Measurements from ENCODE around the gene KCNIP1.

KCNIP1 gene

GRCh38 chr5:170501361-170501760 is 2.5 kb upstream of the KCNIP1 start:
- Histone ChIP-seq H3K4me1 (ENCODE audit: insufficient read depth, low read length, severe bottlenecking) (no peaks in the 10 kb centered on the region), H3K4me3 (ENCODE audit: low read depth, low read length, poor library complexity, severe bottlenecking) (no peak overlapping the region), H3K27ac (ENCODE audit: low read depth, low read length, poor library complexity, severe bottlenecking) (no peak overlapping the region), H3K4me2 (ENCODE audit: low read length) (no peak overlapping the region), H3K27me3 (ENCODE audit: insufficient read depth, low read length) (0 out of 2 replicates have a peak, but pooled peaks cover 3% of the 10 kb centered on the region), H3K9me2 (ENCODE audit: low read depth, low read length) (no peaks in the 10 kb centered on the region), H3K9ac (ENCODE audit: low read length) (no peak overlapping the region), H3K79me2 (ENCODE audit: insufficient read depth, low read length) (no peaks in the 10 kb centered on the region), H2AFZ (ENCODE audit: low read length) (no peak overlapping the region), H3K9me3 (ENCODE audit: low read length) (no peaks in the 10 kb centered on the region), H3K36me3 (ENCODE audit: insufficient read depth, low read length) (no peaks in the 10 kb centered on the region), H4K20me1 (ENCODE audit: insufficient read depth, low read length) (no peaks in the 10 kb centered on the region), H3F3A (ENCODE audit: insufficient read depth, low read length) (no peaks in the 10 kb centered on the region)
- TF ChIP-seq EZH2 (IDR thresholded peaks at IDR 0.05; ENCODE audit: borderline replicate concordance, low read length) (no peak), CTCF (IDR thresholded peaks at IDR 0.05; ENCODE audit: low read length) (no peak)

GRCh38 chr5:170501931-170502330 is 1.9 kb upstream of the KCNIP1 start:
- no peak overlapping the region for H3K4me3 ChIP-seq (ENCODE audit: low read depth, low read length, poor library complexity, severe bottlenecking)
- no peaks in the 10 kb centered on the region for H3K9me2 ChIP-seq (ENCODE audit: low read depth, low read length)
- H2AFZ ChIP-seq (ENCODE audit: low read length): no peak overlapping the region
- H3K36me3 ChIP-seq (ENCODE audit: insufficient read depth, low read length): no peaks in the 10 kb centered on the region
- 0 out of 2 replicates have a peak, but pooled peaks cover 3% of the 10 kb centered on the region for H3K27me3 ChIP-seq (ENCODE audit: insufficient read depth, low read length)
- TF ChIP-seq EZH2 (IDR thresholded peaks at IDR 0.05; ENCODE audit: borderline replicate concordance, low read length): no peak
- no peak for TF ChIP-seq CTCF (IDR thresholded peaks at IDR 0.05; ENCODE audit: low read length)
- H3K9ac ChIP-seq (ENCODE audit: low read length): no peak overlapping the region
- no peaks in the 10 kb centered on the region for H3K4me1 ChIP-seq (ENCODE audit: insufficient read depth, low read length, severe bottlenecking)
- no peaks in the 10 kb centered on the region for H3K79me2 ChIP-seq (ENCODE audit: insufficient read depth, low read length)
- H4K20me1 ChIP-seq (ENCODE audit: insufficient read depth, low read length): no peaks in the 10 kb centered on the region
- H3F3A ChIP-seq (ENCODE audit: insufficient read depth, low read length): no peaks in the 10 kb centered on the region
- H3K27ac ChIP-seq (ENCODE audit: low read depth, low read length, poor library complexity, severe bottlenecking): no peak overlapping the region
- H3K4me2 ChIP-seq (ENCODE audit: low read length): no peak overlapping the region
- no peaks in the 10 kb centered on the region for H3K9me3 ChIP-seq (ENCODE audit: low read length)

GRCh38 chr5:170504616-170505266 is 921 bp downstream of the KCNIP1 start:
- Histone ChIP-seq H3K27me3 (ENCODE audit: insufficient read depth, low read length) (0 out of 2 replicates have a peak, but pooled peaks cover 3% of the 10 kb centered on the region), H3K9ac (ENCODE audit: low read length) (no peak overlapping the region)
- TF ChIP-seq EZH2 (IDR thresholded peaks at IDR 0.05; ENCODE audit: borderline replicate concordance, low read length): no peak
- no peak for TF ChIP-seq CTCF (IDR thresholded peaks at IDR 0.05; ENCODE audit: low read length)

More at GRCh38 chr5:170504616-170505266, 921 bp downstream of the KCNIP1 start:
- no peaks in the 10 kb centered on the region for H3K4me1 ChIP-seq (ENCODE audit: insufficient read depth, low read length, severe bottlenecking)
- no peak overlapping the region for H3K4me3 ChIP-seq (ENCODE audit: low read depth, low read length, poor library complexity, severe bottlenecking)
- no peaks in the 10 kb centered on the region for H3K36me3 ChIP-seq (ENCODE audit: insufficient read depth, low read length)
- no peak overlapping the region for H2AFZ ChIP-seq (ENCODE audit: low read length)
- no peaks in the 10 kb centered on the region for H3K9me3 ChIP-seq (ENCODE audit: low read length)
- H3F3A ChIP-seq (ENCODE audit: insufficient read depth, low read length): no peaks in the 10 kb centered on the region
- no peaks in the 10 kb centered on the region for H4K20me1 ChIP-seq (ENCODE audit: insufficient read depth, low read length)
- H3K79me2 ChIP-seq (ENCODE audit: insufficient read depth, low read length): no peaks in the 10 kb centered on the region
- no peak overlapping the region for H3K4me2 ChIP-seq (ENCODE audit: low read length)
- H3K9me2 ChIP-seq (ENCODE audit: low read depth, low read length): no peaks in the 10 kb centered on the region
- no peak overlapping the region for H3K27ac ChIP-seq (ENCODE audit: low read depth, low read length, poor library complexity, severe bottlenecking)
